Transverse colon (tissue), 4 donors: ENCODE results near the gene CALN1. TPM values are rescaled to one million over a fixed set of nuclear protein-coding genes. Genes with fewer than 3 reads are reported as not detected.

Experiments used
- DNase-seq: peaks from one replicate; pipeline ENCODE4 v3.0.0-alpha.2; 2019
- H3K27ac ChIP-seq, 4 donors: fragments of 200-600 bp; sonication (generic); 2 replicates each; pipeline ENCODE4 v1.5.1; 2016 to 2018; ENCODE audit warnings: inconsistent platforms in 4 of 4
- H3K27me3 ChIP-seq: fragments of 200-600 bp; sonication (generic); 2 replicates; pipeline ENCODE4 v1.5.1; 2017; ENCODE audit warnings: inconsistent platforms
- H3K36me3 ChIP-seq, 4 donors: fragments of 200-600 bp; sonication (generic); 2 replicates each; pipeline ENCODE4 v1.5.1; 2017 to 2019; ENCODE audit warnings: inconsistent platforms in 4 of 4
- H3K4me1 ChIP-seq, 4 donors: fragments of 200-600 bp; sonication (generic); 2 replicates each; pipeline ENCODE4 v1.5.1; 2017 to 2020; ENCODE audit warnings: inconsistent platforms in 4 of 4
- H3K4me3 ChIP-seq, 4 donors: fragments of 200-600 bp; sonication (generic); 1 replicate in 1 of 4; 2 replicates in 3 of 4; pipeline versions ENCODE4 v1.5.1 to v1.6.1; 2017 to 2019; ENCODE audit warnings: inconsistent platforms in 4 of 4
- H3K9me3 ChIP-seq, 2 donors: fragments of 200-600 bp; sonication (generic); 2 replicates each; pipeline ENCODE4 v1.5.1; 2017 to 2019; ENCODE audit warnings: inconsistent platforms in 2 of 2
- EP300 ChIP-seq: sonication (generic); formaldehyde crosslinking; IDR thresholded peaks from one replicate; pipeline ENCODE4 v1.6.1; 2017; ENCODE audit warnings: antibody characterized with exemption, low read depth
- POLR2A ChIP-seq: fragments of 450-650 bp; IDR thresholded peaks from one replicate; pipeline ENCODE4 v1.6.1; 2016; ENCODE audit warnings: antibody characterized with exemption, mild to moderate bottlenecking, moderate library complexity
- POLR2AphosphoS5 ChIP-seq, 3 donors: sonication (generic); formaldehyde crosslinking; IDR thresholded peaks; one replicate each; pipeline ENCODE4 v1.6.1; 2016; ENCODE audit warnings: antibody characterized with exemption in 3 of 3
- WGBS, 2 donors: methylation state at CpG; one replicate each; pipeline ENCODE4 v1.1.5; 2018; ENCODE audit warnings: low coverage in 1 of 2; 5-methylcytosine and 5-hydroxymethylcytosine counted together
- in situ Hi-C, 4 donors: fragments of 200-750 bp; cut with MboI; loops; one replicate each; pipeline versions ENCODE4 v1.15.0 to v1.15.1; 2017; ENCODE audit warnings: low sequenced_read_pairs in 3 of 4, low pct_ligation_motif_present in 1 of 4, low pct_unique_long_range_greater_than_20kb in 1 of 4
- intact Hi-C: fragments of 100-400 bp; cut with DNase I; formaldehyde crosslinking; loops from one replicate; pipeline ENCODE4 v1.15.1; 2023; ENCODE audit warnings: low total_unique reads
- total RNA-seq, 4 donors: library from RNA; depleted of rRNA; stranded (reverse); fragments of >200 nt; gene quantifications; one replicate each; pipeline ENCODE4 v1.1.0, GENCODE V29; 2016
- TF ChIP-seq, protein P1 (sequence below), 5 experiments: fragments of 200-600 bp in 3 of 5; fragments of 450-650 bp in 2 of 5; sonication (generic) in 3 of 5; IDR thresholded peaks; 1 replicate in 2 of 5; 2 replicates in 3 of 5; pipeline ENCODE4 v1.5.1; 2016 to 2017; ENCODE audit warnings: antibody characterized with exemption in 5 of 5, inconsistent platforms in 3 of 5, mild to moderate bottlenecking in 2 of 5, moderate library complexity in 1 of 5

CALN1 gene
- total RNA-seq, 4 donors from 2014 or later, result not detected

DNA sequence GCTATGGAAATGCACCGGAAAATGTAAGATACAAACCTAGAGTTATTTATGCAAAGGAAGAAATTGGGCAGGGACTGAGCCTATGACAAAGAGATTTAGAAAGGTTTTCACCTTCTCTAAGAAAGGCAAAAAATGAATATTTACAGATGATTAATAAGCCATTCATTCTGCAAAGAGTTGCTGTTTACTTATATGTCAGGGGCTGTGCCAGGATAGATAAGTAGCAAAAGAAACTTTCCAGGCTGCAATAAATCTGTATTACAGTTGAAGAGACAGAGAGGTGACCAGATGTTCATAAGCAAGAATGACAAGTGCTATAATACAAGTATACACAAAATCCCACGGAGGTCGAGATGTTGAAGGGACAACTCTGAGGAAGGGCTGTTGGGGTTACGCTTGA, 299.6 kb downstream of the CALN1 start:
- Histone ChIP-seq H3K4me3 (no peak overlapping the region), H3K27ac (no peak overlapping the region), H3K9me3 (no peaks in the 10 kb centered on the region), H3K36me3 (no peaks in the 10 kb centered on the region), H3K27me3 (no peaks in the 10 kb centered on the region), H3K4me1 (no peaks in the 10 kb centered on the region)
- 64 to 83% methylated on average over 4 of the region's 4 CpGs for WGBS, 2 donors
- in situ Hi-C loops, result no loop called here
- intact Hi-C loops, result no loop called here
- no peak for DNase-seq
- TF ChIP-seq POLR2AphosphoS5 (IDR thresholded peaks at IDR 0.05) (no peak), POLR2A (no peak), EP300 (no peak)
- TF ChIP-seq, protein P1, sequence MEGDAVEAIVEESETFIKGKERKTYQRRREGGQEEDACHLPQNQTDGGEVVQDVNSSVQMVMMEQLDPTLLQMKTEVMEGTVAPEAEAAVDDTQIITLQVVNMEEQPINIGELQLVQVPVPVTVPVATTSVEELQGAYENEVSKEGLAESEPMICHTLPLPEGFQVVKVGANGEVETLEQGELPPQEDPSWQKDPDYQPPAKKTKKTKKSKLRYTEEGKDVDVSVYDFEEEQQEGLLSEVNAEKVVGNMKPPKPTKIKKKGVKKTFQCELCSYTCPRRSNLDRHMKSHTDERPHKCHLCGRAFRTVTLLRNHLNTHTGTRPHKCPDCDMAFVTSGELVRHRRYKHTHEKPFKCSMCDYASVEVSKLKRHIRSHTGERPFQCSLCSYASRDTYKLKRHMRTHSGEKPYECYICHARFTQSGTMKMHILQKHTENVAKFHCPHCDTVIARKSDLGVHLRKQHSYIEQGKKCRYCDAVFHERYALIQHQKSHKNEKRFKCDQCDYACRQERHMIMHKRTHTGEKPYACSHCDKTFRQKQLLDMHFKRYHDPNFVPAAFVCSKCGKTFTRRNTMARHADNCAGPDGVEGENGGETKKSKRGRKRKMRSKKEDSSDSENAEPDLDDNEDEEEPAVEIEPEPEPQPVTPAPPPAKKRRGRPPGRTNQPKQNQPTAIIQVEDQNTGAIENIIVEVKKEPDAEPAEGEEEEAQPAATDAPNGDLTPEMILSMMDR (IDR thresholded peaks at IDR 0.05), result no peak

DNA sequence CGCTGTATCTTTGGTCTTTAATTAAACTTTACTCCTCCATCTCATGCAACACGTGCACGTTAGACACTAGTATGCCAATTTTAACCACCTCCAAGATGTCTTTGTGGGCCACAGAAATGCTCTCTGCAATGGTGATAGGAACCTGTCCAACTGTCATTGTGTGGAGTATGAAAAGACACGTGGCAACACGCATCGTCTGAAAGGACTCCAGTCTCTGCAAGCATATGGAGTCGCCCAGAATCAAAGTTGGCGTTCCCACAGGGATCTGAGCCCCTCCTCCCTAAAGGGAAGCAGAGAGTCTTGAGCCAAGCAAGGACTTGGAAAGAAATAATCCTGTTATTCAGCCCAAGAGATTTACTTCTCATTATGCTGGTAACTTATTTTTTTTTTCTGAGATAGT, 301.1 kb downstream of the CALN1 start:
- DNase-seq, result no peak
- intact Hi-C loops, result no loop called here

DNA sequence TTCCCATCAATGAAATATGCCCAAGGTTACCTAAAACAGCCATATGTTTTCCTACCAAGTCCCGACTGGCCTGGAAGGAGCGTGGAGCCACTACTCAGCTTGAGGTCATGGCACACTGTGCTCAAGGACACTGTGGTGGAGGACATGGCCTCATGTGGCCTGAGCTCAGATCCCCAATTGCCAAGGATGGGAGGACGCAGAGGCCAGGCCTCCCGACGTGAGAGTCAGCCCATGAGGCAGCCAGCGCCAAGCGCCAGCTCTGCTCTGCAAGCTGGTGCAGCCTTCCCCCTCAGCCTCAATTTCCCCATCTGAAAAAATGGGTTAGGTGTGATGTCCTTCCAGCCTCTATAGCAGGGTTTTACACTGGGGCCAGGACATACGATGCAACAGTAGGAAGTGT, 302.6 kb downstream of the CALN1 start:
- no peak overlapping the region for H3K4me3 ChIP-seq
- TF ChIP-seq POLR2AphosphoS5 (IDR thresholded peaks at IDR 0.05) (no peak), POLR2A (no peak), EP300 (no peak)
- TF ChIP-seq, protein P1 (IDR thresholded peaks at IDR 0.05), result no peak
- H3K27ac ChIP-seq, result no peak overlapping the region
- in situ Hi-C loops (no loop called here), intact Hi-C loops (no loop called here)
- H3K9me3 ChIP-seq, result no peaks in the 10 kb centered on the region
- DNase-seq, result no peak
- WGBS, 2 donors, result 89% methylated on average over 8 of the region's 8 CpGs; no CpG with 5 or more reads in 1 of the 2 donors
- no peaks in the 10 kb centered on the region for H3K36me3 ChIP-seq
- H3K4me1 ChIP-seq, result no peaks in the 10 kb centered on the region
- H3K27me3 ChIP-seq, result no peaks in the 10 kb centered on the region

More for the DNA sequence above, 301.1 kb downstream of the CALN1 start:
- H3K4me1 ChIP-seq, result no peaks in the 10 kb centered on the region
- H3K4me3 ChIP-seq, result no peak overlapping the region
- TF ChIP-seq POLR2A (no peak), POLR2AphosphoS5 (IDR thresholded peaks at IDR 0.05) (no peak), EP300 (no peak)
- TF ChIP-seq, protein P1 (IDR thresholded peaks at IDR 0.05), result no peak
- no peaks in the 10 kb centered on the region for H3K9me3 ChIP-seq
- WGBS, 2 donors, result 95 to 98% methylated on average over 8 of the region's 8 CpGs
- no peak overlapping the region for H3K27ac ChIP-seq
- in situ Hi-C loops, result no loop called here
- no peaks in the 10 kb centered on the region for H3K36me3 ChIP-seq
- no peaks in the 10 kb centered on the region for H3K27me3 ChIP-seq

DNA sequence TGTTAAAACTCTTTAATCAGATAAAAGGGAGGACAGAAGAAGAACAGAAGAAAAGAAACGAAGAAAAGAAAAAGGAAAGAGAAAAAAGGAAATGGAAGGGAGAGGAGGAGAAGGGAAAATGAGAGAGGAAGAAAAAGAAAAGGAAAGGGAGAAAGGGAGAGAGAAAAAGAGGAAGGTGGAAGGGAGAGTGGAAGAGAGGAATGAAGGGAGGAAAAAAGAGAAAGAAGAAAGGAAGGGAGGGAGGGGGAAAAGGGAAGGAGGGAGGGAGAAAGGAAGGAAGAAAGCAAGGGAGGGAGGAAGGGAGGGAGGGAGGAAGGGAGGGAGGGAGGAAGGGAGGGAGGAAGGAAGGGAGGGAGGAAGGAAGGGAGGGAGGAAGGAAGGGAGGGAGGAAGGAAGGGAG, 305.7 kb downstream of the CALN1 start:
- Histone ChIP-seq H3K9me3 (peaks cover 0 to 4% of the 10 kb centered on the region in 2 donors), H3K27ac (no peak overlapping the region), H3K4me1 (no peaks in the 10 kb centered on the region), H3K27me3 (no peaks in the 10 kb centered on the region), H3K36me3 (no peaks in the 10 kb centered on the region), H3K4me3 (no peak overlapping the region)
- intact Hi-C loops (no loop called here), in situ Hi-C loops (no loop called here)
- 19 to 33% methylated on average over 1 of the region's 1 CpG for WGBS, 2 donors
- no peak for DNase-seq
- TF ChIP-seq, protein P1 (IDR thresholded peaks at IDR 0.05), result no peak
- TF ChIP-seq EP300 (no peak), POLR2A (no peak), POLR2AphosphoS5 (IDR thresholded peaks at IDR 0.05) (no peak)
